Suprapubic skin (tissue), 4 donors: Measurements from ENCODE around the gene MAP4K3.

Source experiments
- CTCF ChIP-seq, 2 donors: fragments of 200-600 bp in 1 of 2; fragments of 450-650 bp in 1 of 2; sonication (generic) in 1 of 2; IDR thresholded peaks; one replicate each; pipeline ENCODE4 v1.5.1; 2016 to 2019; ENCODE audit warnings: antibody characterized with exemption in 2 of 2, mild to moderate bottlenecking in 1 of 2, moderate library complexity in 1 of 2
- POLR2A ChIP-seq, 2 donors: fragments of 450-650 bp; IDR thresholded peaks; one replicate each; pipeline ENCODE4 v1.6.1; 2017; ENCODE audit warnings: antibody characterized with exemption in 2 of 2, mild to moderate bottlenecking in 2 of 2, moderate library complexity in 2 of 2
- POLR2AphosphoS5 ChIP-seq, 3 donors: sonication (generic); formaldehyde crosslinking; IDR thresholded peaks; one replicate each; pipeline ENCODE4 v1.6.1; 2017; ENCODE audit warnings: antibody characterized with exemption in 3 of 3

GRCh38 chr2:39308778-39309177 is 128.3 kb downstream of the MAP4K3 start:
- TF ChIP-seq CTCF (IDR thresholded peaks at IDR 0.05): no peak
- TF ChIP-seq POLR2AphosphoS5 (IDR thresholded peaks at IDR 0.05): no peak
- TF ChIP-seq POLR2A (IDR thresholded peaks at IDR 0.05): no peak
